ENCODE measurements around the gene ERC1.

ERC1 gene

DNA sequence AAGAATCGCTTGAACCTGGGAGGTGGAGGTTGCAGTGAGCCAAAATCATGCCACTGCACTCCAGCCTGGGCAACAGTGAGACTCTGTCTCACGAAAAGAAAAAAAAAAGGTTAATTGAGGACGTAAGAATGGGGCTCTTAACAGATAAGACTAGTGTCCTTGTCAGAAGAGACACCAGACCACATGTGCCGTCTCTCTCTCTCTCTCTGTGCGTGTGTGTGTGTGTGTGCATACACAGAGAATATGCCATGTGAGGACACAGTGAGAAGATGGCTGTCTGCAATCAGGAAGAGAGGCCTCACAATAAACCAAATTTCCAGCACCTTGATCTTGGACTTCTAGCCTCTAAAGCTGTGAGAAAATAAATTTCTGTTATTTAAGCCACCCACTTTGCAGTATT lies 11.7 kb upstream of the ERC1 start:
- no peaks in the 10 kb centered on the region for H3K4me1 ChIP-seq (ENCODE audit: control insufficient read depth, low read length)
- no peaks in the 10 kb centered on the region for H4K20me1 ChIP-seq (ENCODE audit: control insufficient read depth, insufficient read depth, low read depth, low read length)
- no peaks in the 10 kb centered on the region for H3K9me2 ChIP-seq (replicated peaks; ENCODE audit: control insufficient read depth, low read length)
- H3K27ac ChIP-seq (ENCODE audit: low read depth, low read length), result no peak overlapping the region
- no peak overlapping the region for H3K4me3 ChIP-seq (ENCODE audit: low read length)
- H3K79me2 ChIP-seq (ENCODE audit: control insufficient read depth, low read length), result no peaks in the 10 kb centered on the region
- no peaks in the 10 kb centered on the region for H3K27me3 ChIP-seq (ENCODE audit: control insufficient read depth, low read length)
- no peak for TF ChIP-seq EZH2phosphoT487 (IDR thresholded peaks at IDR 0.05; ENCODE audit: borderline replicate concordance, low read length)
- TF ChIP-seq, protein P1, sequence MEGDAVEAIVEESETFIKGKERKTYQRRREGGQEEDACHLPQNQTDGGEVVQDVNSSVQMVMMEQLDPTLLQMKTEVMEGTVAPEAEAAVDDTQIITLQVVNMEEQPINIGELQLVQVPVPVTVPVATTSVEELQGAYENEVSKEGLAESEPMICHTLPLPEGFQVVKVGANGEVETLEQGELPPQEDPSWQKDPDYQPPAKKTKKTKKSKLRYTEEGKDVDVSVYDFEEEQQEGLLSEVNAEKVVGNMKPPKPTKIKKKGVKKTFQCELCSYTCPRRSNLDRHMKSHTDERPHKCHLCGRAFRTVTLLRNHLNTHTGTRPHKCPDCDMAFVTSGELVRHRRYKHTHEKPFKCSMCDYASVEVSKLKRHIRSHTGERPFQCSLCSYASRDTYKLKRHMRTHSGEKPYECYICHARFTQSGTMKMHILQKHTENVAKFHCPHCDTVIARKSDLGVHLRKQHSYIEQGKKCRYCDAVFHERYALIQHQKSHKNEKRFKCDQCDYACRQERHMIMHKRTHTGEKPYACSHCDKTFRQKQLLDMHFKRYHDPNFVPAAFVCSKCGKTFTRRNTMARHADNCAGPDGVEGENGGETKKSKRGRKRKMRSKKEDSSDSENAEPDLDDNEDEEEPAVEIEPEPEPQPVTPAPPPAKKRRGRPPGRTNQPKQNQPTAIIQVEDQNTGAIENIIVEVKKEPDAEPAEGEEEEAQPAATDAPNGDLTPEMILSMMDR (IDR thresholded peaks at IDR 0.05; ENCODE audit: low read depth, low read length, poor library complexity, severe bottlenecking), result no peak
- no peaks in the 10 kb centered on the region for H3F3A ChIP-seq (ENCODE audit: control insufficient read depth, insufficient read depth)
- no peaks in the 10 kb centered on the region for H3K9me3 ChIP-seq (ENCODE audit: control insufficient read depth, insufficient read depth, low read length)
- no peaks in the 10 kb centered on the region for H3K36me3 ChIP-seq (ENCODE audit: control insufficient read depth, low read length)
- H3K4me2 ChIP-seq (ENCODE audit: low read length), result no peak overlapping the region

GRCh38 chr12:981176-981828 lies 9.7 kb upstream of the ERC1 start:
- no peak overlapping the region for H3K4me2 ChIP-seq (ENCODE audit: low read length)
- no peaks in the 10 kb centered on the region for H3K9me3 ChIP-seq (ENCODE audit: control insufficient read depth, insufficient read depth, low read length)
- no peaks in the 10 kb centered on the region for H3K36me3 ChIP-seq (ENCODE audit: control insufficient read depth, low read length)
- H4K20me1 ChIP-seq (ENCODE audit: control insufficient read depth, insufficient read depth, low read depth, low read length), result no peaks in the 10 kb centered on the region
- H3K4me3 ChIP-seq (ENCODE audit: low read length), result no peak overlapping the region
- no peaks in the 10 kb centered on the region for H3K4me1 ChIP-seq (ENCODE audit: control insufficient read depth, low read length)
- no peaks in the 10 kb centered on the region for H3F3A ChIP-seq (ENCODE audit: control insufficient read depth, insufficient read depth)
- TF ChIP-seq, protein P1 (IDR thresholded peaks at IDR 0.05; ENCODE audit: low read depth, low read length, poor library complexity, severe bottlenecking), result no peak
- TF ChIP-seq EZH2phosphoT487 (IDR thresholded peaks at IDR 0.05; ENCODE audit: borderline replicate concordance, low read length), result no peak
- no peaks in the 10 kb centered on the region for H3K27me3 ChIP-seq (ENCODE audit: control insufficient read depth, low read length)
- H3K79me2 ChIP-seq (ENCODE audit: control insufficient read depth, low read length), result no peaks in the 10 kb centered on the region
- H3K27ac ChIP-seq (ENCODE audit: low read depth, low read length), result no peak overlapping the region
- H3K9me2 ChIP-seq (replicated peaks; ENCODE audit: control insufficient read depth, low read length), result no peaks in the 10 kb centered on the region

GRCh38 chr12:981961-982360 lies 9.1 kb upstream of the ERC1 start:
- no peaks in the 10 kb centered on the region for H3K4me1 ChIP-seq (ENCODE audit: control insufficient read depth, low read length)
- no peaks in the 10 kb centered on the region for H3K79me2 ChIP-seq (ENCODE audit: control insufficient read depth, low read length)
- H4K20me1 ChIP-seq (ENCODE audit: control insufficient read depth, insufficient read depth, low read depth, low read length), result no peaks in the 10 kb centered on the region
- no peaks in the 10 kb centered on the region for H3K9me2 ChIP-seq (replicated peaks; ENCODE audit: control insufficient read depth, low read length)
- H3K9me3 ChIP-seq (ENCODE audit: control insufficient read depth, insufficient read depth, low read length), result no peaks in the 10 kb centered on the region
- no peak for TF ChIP-seq EZH2phosphoT487 (IDR thresholded peaks at IDR 0.05; ENCODE audit: borderline replicate concordance, low read length)
- TF ChIP-seq, protein P1 (IDR thresholded peaks at IDR 0.05; ENCODE audit: low read depth, low read length, poor library complexity, severe bottlenecking), result no peak
- no peaks in the 10 kb centered on the region for H3F3A ChIP-seq (ENCODE audit: control insufficient read depth, insufficient read depth)
- H3K4me2 ChIP-seq (ENCODE audit: low read length), result no peak overlapping the region
- no peaks in the 10 kb centered on the region for H3K27me3 ChIP-seq (ENCODE audit: control insufficient read depth, low read length)
- no peak overlapping the region for H3K4me3 ChIP-seq (ENCODE audit: low read length)
- H3K36me3 ChIP-seq (ENCODE audit: control insufficient read depth, low read length), result no peaks in the 10 kb centered on the region
- no peak overlapping the region for H3K27ac ChIP-seq (ENCODE audit: low read depth, low read length)

Measured in DOHH2 (cell line).